B cell (primary cell): Measurements from ENCODE around the gene ATAD3A. TPM values are rescaled to one million over a fixed set of nuclear protein-coding genes. Genes with fewer than 3 reads are reported as not detected.
"Not testable (repeated sequence)": the region's sequence is repeated elsewhere in the genome, so short reads cannot be mapped to it uniquely, and the experiment has no call there.

ENCODE experiments used
- ATAC-seq: fragments of 200-7000 bp; cut with Tn5 transposase; one replicate; pipeline ENCODE4 v1.10.0; 2021; ENCODE audit warnings: low read depth, mild to moderate bottlenecking, moderate number of reproducible peaks, moderate library complexity
- CTCF ChIA-PET: fragments of 350-600 bp; sonication (Branson Sonifier 250); formaldehyde crosslinking; loops from one replicate; lab custom pipeline; 2021; ENCODE audit warnings: antibody characterized with exemption, inconsistent platforms; lab: Charles Lee
- POLR2A ChIA-PET: fragments of 350-600 bp; sonication (Branson Sonifier 250); formaldehyde crosslinking; loops from one replicate; lab custom pipeline; 2021; ENCODE audit warnings: antibody characterized with exemption; lab: Charles Lee
- DNase-seq: peaks from one replicate; pipeline ENCODE4 v3.0.0; 2013
- H2AFZ ChIP-seq: 2 replicates; pipeline ENCODE4 v1.6.1; 2012; ENCODE audit warnings: mild to moderate bottlenecking, low read depth, low read length; ENCODE audit not compliant: insufficient read depth, poor library complexity, severe bottlenecking
- H3K27ac ChIP-seq, 2 donors: 1 replicate in 1 of 2; 2 replicates in 1 of 2; pipeline ENCODE4 v1.5.1; 2012 to 2013; ENCODE audit warnings: low read length in 2 of 2, mild to moderate bottlenecking in 2 of 2, moderate library complexity in 1 of 2
- H3K27me3 ChIP-seq, 4 experiments: fragments of 200-600 bp in 1 of 4; sonication (generic) in 1 of 4; replicated peaks in 1 of 4; 1 replicate in 2 of 4; 2 replicates in 2 of 4; pipeline versions ENCODE4 v1.6.1 to v1.7.0; 2013 to 2016; ENCODE audit warnings: low read length in 3 of 4, mild to moderate bottlenecking in 2 of 4, mixed read lengths in 1 of 4, moderate library complexity in 1 of 4; ENCODE audit not compliant: insufficient read depth in 4 of 4, control insufficient read depth in 3 of 4; ENCODE audit errors: control extremely low read depth in 1 of 4
- H3K36me3 ChIP-seq, 2 experiments: replicated peaks in 1 of 2; 1 replicate in 1 of 2; 2 replicates in 1 of 2; pipeline versions ENCODE4 v1.6.1 to v1.7.1; 2013; ENCODE audit warnings: low read length in 1 of 2; ENCODE audit not compliant: insufficient read depth in 2 of 2, control insufficient read depth in 1 of 2; ENCODE audit errors: control extremely low read depth in 1 of 2, extremely low read depth in 1 of 2
- H3K4me1 ChIP-seq, 2 donors: fragments of 200-600 bp in 1 of 2; sonication (generic) in 1 of 2; 1 replicate in 1 of 2; 2 replicates in 1 of 2; pipeline versions ENCODE4 v1.5.1 to v1.6.1; 2013 to 2017; ENCODE audit warnings: low read length in 2 of 2; ENCODE audit not compliant: control insufficient read depth in 2 of 2, insufficient read depth in 2 of 2
- H3K4me2 ChIP-seq: replicated peaks from 2 replicates; pipeline ENCODE3; 2012; ENCODE audit warnings: mild to moderate bottlenecking, low read depth, low read length; ENCODE audit not compliant: poor library complexity, severe bottlenecking
- H3K4me3 ChIP-seq, 5 experiments: fragments of 200-600 bp in 1 of 5; sonication (generic) in 1 of 5; 1 replicate in 3 of 5; 2 replicates in 2 of 5; pipeline versions ENCODE4 v1.5.1 to v1.7.0; 2011 to 2016; ENCODE audit warnings: low read length in 4 of 5, mild to moderate bottlenecking in 4 of 5, low read depth in 2 of 5, control low read depth in 1 of 5, moderate library complexity in 1 of 5; ENCODE audit not compliant: insufficient read depth in 1 of 5; ENCODE audit errors: control extremely low read depth in 1 of 5, extremely low read depth in 1 of 5
- H3K79me2 ChIP-seq: fragments of 200-600 bp; sonication (generic); one replicate; pipeline ENCODE4 v1.6.0; 2016; ENCODE audit warnings: low read length; ENCODE audit not compliant: control insufficient read depth, insufficient read depth
- H3K9ac ChIP-seq: fragments of 200-600 bp; sonication (generic); 2 replicates; pipeline ENCODE4 v1.6.1; 2017; ENCODE audit warnings: mild to moderate bottlenecking, low read length, moderate library complexity
- H3K9me3 ChIP-seq, 3 donors: one replicate each; pipeline versions ENCODE4 v1.6.1 to v1.7.1; 2013; ENCODE audit warnings: low read length in 2 of 3; ENCODE audit not compliant: control insufficient read depth in 2 of 3, insufficient read depth in 1 of 3; ENCODE audit errors: control extremely low read depth in 1 of 3
- H4K20me1 ChIP-seq: 2 replicates; pipeline ENCODE4 v1.6.0; 2012; ENCODE audit warnings: mild to moderate bottlenecking, low read length; ENCODE audit not compliant: insufficient read depth, control insufficient read depth, poor library complexity, severe bottlenecking
- H3K27ac Mint-ChIP-seq: one replicate; pipeline ENCODE4 v1.8.0; 2021; ENCODE audit warnings: mixed read lengths
- H3K27me3 Mint-ChIP-seq: one replicate; pipeline ENCODE4 v1.8.0; 2021; ENCODE audit warnings: mixed read lengths
- H3K4me1 Mint-ChIP-seq: one replicate; pipeline ENCODE4 v1.8.0; 2021; ENCODE audit warnings: mixed read lengths
- H3K4me3 Mint-ChIP-seq: one replicate; pipeline ENCODE4 v1.8.0; 2021; ENCODE audit warnings: mixed read lengths
- H3K9me3 Mint-ChIP-seq: one replicate; pipeline ENCODE4 v1.8.0; 2022; ENCODE audit warnings: mixed read lengths; ENCODE audit not compliant: insufficient read depth
- EZH2 ChIP-seq: IDR thresholded peaks from 2 replicates; pipeline ENCODE4 v1.6.1; 2012; ENCODE audit warnings: borderline replicate concordance, low read depth, mild to moderate bottlenecking, moderate library complexity, low read length; ENCODE audit not compliant: insufficient read depth, poor library complexity, severe bottlenecking
- WGBS: methylation state at CpG from one replicate; pipeline ENCODE4 v1.1.5; 2013; ENCODE audit warnings: missing lambda C conversion rate; ENCODE audit not compliant: insufficient coverage; 5-methylcytosine and 5-hydroxymethylcytosine counted together
- intact Hi-C: fragments of 100-400 bp; cut with micrococcal nuclease; formaldehyde crosslinking; loops from one replicate; pipeline ENCODE4 v1.10.0; 2022
- polyA plus RNA-seq: library from polyadenylated mRNA; depleted of rRNA; stranded (reverse); fragments of >200 nt; gene quantifications from 2 replicates; pipeline ENCODE4 v1.2.3, GENCODE V29; 2012
- total RNA-seq, 2 donors: library from RNA; stranded (reverse); fragments of 120-200 nt in 1 of 2; gene quantifications; 1 replicate in 1 of 2; 2 replicates in 1 of 2; pipeline versions ENCODE4 v1.2.3 to v1.2.4, GENCODE V29; 2013 to 2022
- TF ChIP-seq, protein P1 (sequence below): fragments of 200-600 bp; IDR thresholded peaks from one replicate; pipeline ENCODE4 v1.8.0; 2022; ENCODE audit warnings: antibody characterized with exemption, mild to moderate bottlenecking

The ATAD3A gene
- total and polyA plus RNA-seq, 2 donors (not counting 1 experiment from before 2014, with no cell fraction given) = 17.5 to 17.8 TPM

GRCh38 chr1:1481811-1482210 lies 30.2 kb upstream of the ATAD3A start:
- H3K9ac ChIP-seq, intact Hi-C loops, H3K27me3 Mint-ChIP-seq, H3K27ac ChIP-seq, H3K4me3 ChIP-seq, H4K20me1 ChIP-seq, ATAC-seq, H2AFZ ChIP-seq, H3K4me2 ChIP-seq, H3K4me3 Mint-ChIP-seq, H3K4me1 ChIP-seq, H3K27ac Mint-ChIP-seq, CTCF ChIA-PET, H3K9me3 Mint-ChIP-seq, DNase-seq, H3K9me3 ChIP-seq, H3K27me3 ChIP-seq, POLR2A ChIA-PET, H3K4me1 Mint-ChIP-seq: not testable (repeated sequence)
- 95% methylated on average over 18 of the region's 30 CpGs for WGBS
- peaks cover 0 to 37% of the 10 kb centered on the region in 2 experiments for H3K36me3 ChIP-seq
- peaks cover 24% of the 10 kb centered on the region for H3K79me2 ChIP-seq

- POLR2A ChIA-PET = no interaction called here
- no peak overlapping the region for H3K27ac ChIP-seq
- H3K9ac ChIP-seq = no peak overlapping the region
- Mint-ChIP-seq H3K9me3 (no peaks in the 10 kb centered on the region), H3K27me3 (no peaks in the 10 kb centered on the region), H3K27ac (no peak overlapping the region), H3K4me1 (no peaks in the 10 kb centered on the region), H3K4me3 (no peak overlapping the region)
- H3K4me1 ChIP-seq = no peaks in the 10 kb centered on the region
- H3K36me3 ChIP-seq = peaks cover 0 to 32% of the 10 kb centered on the region in 2 experiments
- H3K4me2 ChIP-seq = no peak overlapping the region
- H2AFZ ChIP-seq = no peak overlapping the region
- H4K20me1 ChIP-seq = peaks cover 5% of the 10 kb centered on the region
- no peak for DNase-seq
- CTCF ChIA-PET = no interaction called here
- over 99% methylated on average over 9 of the region's 14 CpGs for WGBS
- no peaks in the 10 kb centered on the region for H3K9me3 ChIP-seq
- ATAC-seq = no peak
- H3K79me2 ChIP-seq = peaks cover 16% of the 10 kb centered on the region
- intact Hi-C loops = no loop called here
- no peak overlapping the region for H3K4me3 ChIP-seq
- TF ChIP-seq, protein P1, sequence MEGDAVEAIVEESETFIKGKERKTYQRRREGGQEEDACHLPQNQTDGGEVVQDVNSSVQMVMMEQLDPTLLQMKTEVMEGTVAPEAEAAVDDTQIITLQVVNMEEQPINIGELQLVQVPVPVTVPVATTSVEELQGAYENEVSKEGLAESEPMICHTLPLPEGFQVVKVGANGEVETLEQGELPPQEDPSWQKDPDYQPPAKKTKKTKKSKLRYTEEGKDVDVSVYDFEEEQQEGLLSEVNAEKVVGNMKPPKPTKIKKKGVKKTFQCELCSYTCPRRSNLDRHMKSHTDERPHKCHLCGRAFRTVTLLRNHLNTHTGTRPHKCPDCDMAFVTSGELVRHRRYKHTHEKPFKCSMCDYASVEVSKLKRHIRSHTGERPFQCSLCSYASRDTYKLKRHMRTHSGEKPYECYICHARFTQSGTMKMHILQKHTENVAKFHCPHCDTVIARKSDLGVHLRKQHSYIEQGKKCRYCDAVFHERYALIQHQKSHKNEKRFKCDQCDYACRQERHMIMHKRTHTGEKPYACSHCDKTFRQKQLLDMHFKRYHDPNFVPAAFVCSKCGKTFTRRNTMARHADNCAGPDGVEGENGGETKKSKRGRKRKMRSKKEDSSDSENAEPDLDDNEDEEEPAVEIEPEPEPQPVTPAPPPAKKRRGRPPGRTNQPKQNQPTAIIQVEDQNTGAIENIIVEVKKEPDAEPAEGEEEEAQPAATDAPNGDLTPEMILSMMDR = no peak
- no peak for TF ChIP-seq EZH2
- no peaks in the 10 kb centered on the region for H3K27me3 ChIP-seq
Measured at GRCh38 chr1:1482856-1483255, 29.1 kb upstream of the ATAD3A start.
